ENCODE results near the gene CCR4. TPM values are rescaled to one million over a fixed set of nuclear protein-coding genes. Genes with fewer than 3 reads are reported as not detected.

Gene CCR4
- total and polyA plus RNA-seq, 2 of the 13 experiments (the other 11 are each of a cell fraction or from before 2014, with no cell fraction given): 0.04 to 0.05 TPM

GRCh38 chr3:32978331-32978730 is 26.9 kb downstream of the CCR4 start:
- H3K9ac ChIP-seq (ENCODE audit: insufficient read depth, low read depth, low read length): no peak overlapping the region
- TF ChIP-seq THAP7 (CRISPR knock-in tag; IDR thresholded peaks at IDR 0.05): no peak
- TF ChIP-seq TAF1 (CRISPR knock-in tag; IDR thresholded peaks at IDR 0.05): no peak
- no peak for TF ChIP-seq ZNF44 (CRISPR knock-in tag; IDR thresholded peaks at IDR 0.05)
- no peak for TF ChIP-seq ZNF737 (CRISPR knock-in tag; IDR thresholded peaks at IDR 0.05; ENCODE audit: borderline replicate concordance)
- DNase-seq (ENCODE audit: low spot score) (no peak), FAIRE-seq (no peak), ATAC-seq (no peak)
- peaks cover 0 to 4% of the 10 kb centered on the region in 2 experiments; a peak in 1 of 5 replicates for H3K27me3 ChIP-seq (ENCODE audit: control insufficient read depth in 1 of 2, insufficient read depth in 2 of 2, low read length in 2 of 2)
- H3K27ac ChIP-seq (ENCODE audit: extremely low read length, insufficient read depth, low read length): no peak overlapping the region
- H3K4me1 ChIP-seq (ENCODE audit: insufficient read depth, low read length): no peaks in the 10 kb centered on the region
- CTCF ChIA-PET (ENCODE audit: low intra/inter-chr PET ratio, low total read pairs): no interaction called here
- no peak overlapping the region for H2AFZ ChIP-seq (ENCODE audit: low read length)
- POLR2A ChIA-PET: no interaction called here
- in situ Hi-C loops (cut with HindIII; ENCODE audit: extremely low pct_ligation_motif_present, low pct_unique_long_range_greater_than_20kb): no loop called here
- intact Hi-C loops (cut with micrococcal nuclease; ENCODE audit: unreplicated experiment): no loop called here
- no TSS peak for BruUV-seq (replicated peaks)
- WGBS (ENCODE audit: low lambda C conversion rate): 28% methylated on average over 5 of the region's 5 CpGs
- no peaks in the 10 kb centered on the region for H3K9me3 ChIP-seq (ENCODE audit: low read length)
- H3K4me2 ChIP-seq (ENCODE audit: low read depth, low read length): no peak overlapping the region
- H3K4me3 ChIP-seq (replicated peaks in 1 of 3; ENCODE audit: insufficient read depth in 1 of 3, low read depth in 2 of 3, low read length in 3 of 3): no peak overlapping the region
- H4K20me1 ChIP-seq (ENCODE audit: insufficient read depth, low read length): no peaks in the 10 kb centered on the region
- H3K79me2 ChIP-seq (ENCODE audit: insufficient read depth, low read length): no peaks in the 10 kb centered on the region
- no peaks in the 10 kb centered on the region for H3K36me3 ChIP-seq (replicated peaks in 1 of 2; ENCODE audit: control insufficient read depth in 1 of 2, insufficient read depth in 2 of 2, low read length in 2 of 2)

GRCh38 chr3:32983124-32983523 is 31.7 kb downstream of the CCR4 start:
- Histone ChIP-seq H3K79me2 (ENCODE audit: insufficient read depth, low read length) (no peaks in the 10 kb centered on the region), H3K4me1 (ENCODE audit: insufficient read depth, low read length) (no peaks in the 10 kb centered on the region), H3K4me2 (ENCODE audit: low read depth, low read length) (no peak overlapping the region), H4K20me1 (ENCODE audit: insufficient read depth, low read length) (no peaks in the 10 kb centered on the region), H3K27me3 (ENCODE audit: control insufficient read depth in 1 of 2, insufficient read depth in 2 of 2, low read length in 2 of 2) (no peaks in the 10 kb centered on the region), H3K27ac (ENCODE audit: extremely low read length, insufficient read depth, low read length) (no peak overlapping the region), H3K9me3 (ENCODE audit: low read length) (no peaks in the 10 kb centered on the region), H3K4me3 (replicated peaks in 1 of 3; ENCODE audit: insufficient read depth in 1 of 3, low read depth in 2 of 3, low read length in 3 of 3) (no peak overlapping the region), H3K9ac (ENCODE audit: insufficient read depth, low read depth, low read length) (no peak overlapping the region), H2AFZ (ENCODE audit: low read length) (no peak overlapping the region), H3K36me3 (replicated peaks in 1 of 2; ENCODE audit: control insufficient read depth in 1 of 2, insufficient read depth in 2 of 2, low read length in 2 of 2) (no peaks in the 10 kb centered on the region)
- CTCF ChIA-PET (ENCODE audit: low intra/inter-chr PET ratio, low total read pairs): no interaction called here
- no peak for FAIRE-seq
- POLR2A ChIA-PET: no interaction called here
- intact Hi-C loops (cut with micrococcal nuclease; ENCODE audit: unreplicated experiment): no loop called here
- ATAC-seq: no peak
- no peak for DNase-seq (ENCODE audit: low spot score)
- no TSS peak for BruUV-seq (replicated peaks)
- in situ Hi-C loops (cut with HindIII; ENCODE audit: extremely low pct_ligation_motif_present, low pct_unique_long_range_greater_than_20kb): no loop called here
- TF ChIP-seq MXD3 (CRISPR knock-in tag; IDR thresholded peaks at IDR 0.05) (no peak), ZNF839 (CRISPR knock-in tag; IDR thresholded peaks at IDR 0.05; ENCODE audit: borderline replicate concordance) (no peak), TCF12 (IDR thresholded peaks at IDR 0.05) (no peak), TCF12 (CRISPR knock-in tag; IDR thresholded peaks at IDR 0.05) (no peak), U2AF2 (IDR thresholded peaks at IDR 0.05; ENCODE audit: low read depth, low read length) (no peak), TRAFD1 (CRISPR knock-in tag; IDR thresholded peaks at IDR 0.05; ENCODE audit: borderline replicate concordance) (no peak), ZC3H4 (CRISPR knock-in tag; IDR thresholded peaks at IDR 0.05; ENCODE audit: borderline replicate concordance) (no peak), E2F1 (CRISPR knock-in tag; IDR thresholded peaks at IDR 0.05) (no peak), ZNF878 (CRISPR knock-in tag; IDR thresholded peaks at IDR 0.05) (no peak), NCOA2 (CRISPR knock-in tag; IDR thresholded peaks at IDR 0.05) (no peak)

All from HepG2 (cell line).